A549 (cell line): ENCODE measurements around the gene PPP1R2. TPM values are rescaled to one million over a fixed set of nuclear protein-coding genes. Genes with fewer than 3 reads are reported as not detected.

Experiments
- ATAC-seq, 2 experiments: fragments of 200-7000 bp in 1 of 2; fragments of >200 bp in 1 of 2; cut with Nextera tagmentation in 1 of 2; cut with Tn5 transposase in 1 of 2; 3 replicates each; pipeline versions ENCODE4 v1.8.0 to v1.9.1; 2018 to 2020; ENCODE audit warnings: mild to moderate bottlenecking in 1 of 2, moderate library complexity in 1 of 2
- CTCF ChIA-PET: fragments of 300-600 bp; sonication (Branson Sonifier 250); formaldehyde crosslinking; extraction: SDS; loops from one replicate; lab custom pipeline; 2021; ENCODE audit warnings: antibody characterized with exemption, inconsistent platforms; lab: Yijun Ruan, JAX
- POLR2A ChIA-PET: fragments of 350-600 bp; formaldehyde crosslinking; extraction: SDS; loops from one replicate; lab custom pipeline; 2021; ENCODE audit warnings: antibody characterized with exemption, inconsistent platforms; lab: Yijun Ruan, JAX
- DNase-seq, 2 experiments: peaks; one replicate each; pipeline versions ENCODE4 v3.0.0 to v3.0.0-alpha.2; 2011 to 2016; ENCODE audit warnings: low read depth in 1 of 2, low spot score in 1 of 2
- FAIRE-seq: peaks from 2 replicates; lab custom pipeline; 2011; peaks lifted over from hg19 to GRCh38; lab: Jason Lieb, UNC
- H3K27ac ChIP-seq, 2 experiments: fragments of >200 bp; sonication (Bioruptor Twin); formaldehyde crosslinking; 3 replicates each; pipeline ENCODE4 v1.5.1; 2016 to 2017
- H3K4me1 ChIP-seq: fragments of >200 bp; sonication (Bioruptor Twin); formaldehyde crosslinking; 3 replicates; pipeline ENCODE4 v1.6.1; 2016
- H3K4me2 ChIP-seq: fragments of >200 bp; sonication (Bioruptor Twin); formaldehyde crosslinking; 3 replicates; pipeline ENCODE4 v1.6.1; 2016
- H3K4me3 ChIP-seq: fragments of >200 bp; sonication (Bioruptor Twin); formaldehyde crosslinking; 3 replicates; pipeline ENCODE4 v1.5.1; 2016
- H3K9me3 ChIP-seq: fragments of >200 bp; sonication (Bioruptor Twin); formaldehyde crosslinking; 3 replicates; pipeline ENCODE4 v1.6.1; 2016
- ATOH8 ChIP-seq: fragments of 250-450 bp; sonication (Bioruptor Pico); IDR thresholded peaks from 2 replicates; pipeline ENCODE4 v1.5.0; 2020; ENCODE audit warnings: low read depth, mild to moderate bottlenecking, moderate library complexity
- BCL3 ChIP-seq: fragments of >200 bp; sonication (Bioruptor Twin); formaldehyde crosslinking; IDR thresholded peaks from 3 replicates; pipeline ENCODE4 v1.6.1; 2016
- BHLHE40 ChIP-seq: IDR thresholded peaks from 2 replicates; pipeline ENCODE4 v1.6.1; 2012; ENCODE audit warnings: low read depth, low read length, inconsistent platforms
- CBX2 ChIP-seq: fragments of 200-600 bp; sonication (generic); IDR thresholded peaks from 2 replicates; pipeline ENCODE4 v1.6.1; 2016; ENCODE audit warnings: low read depth, mild to moderate bottlenecking, borderline replicate concordance
- CHD4 ChIP-seq: fragments of 200-600 bp; sonication (generic); IDR thresholded peaks from 2 replicates; pipeline ENCODE4 v1.6.1; 2016; ENCODE audit warnings: antibody characterized with exemption, mild to moderate bottlenecking, borderline replicate concordance
- E2F6 ChIP-seq: IDR thresholded peaks from 2 replicates; pipeline ENCODE4 v1.6.1; 2012; ENCODE audit warnings: low read depth, borderline replicate concordance
- EHF ChIP-seq: fragments of 250-450 bp; sonication (Bioruptor Pico); IDR thresholded peaks from 2 replicates; pipeline ENCODE4 v1.5.0; 2020; ENCODE audit warnings: mild to moderate bottlenecking
- FOSB ChIP-seq: fragments of 250-450 bp; sonication (Bioruptor Pico); IDR thresholded peaks from 2 replicates; pipeline ENCODE4 v1.5.0; 2020; ENCODE audit warnings: mild to moderate bottlenecking, moderate library complexity
- HEYL ChIP-seq: fragments of 250-450 bp; sonication (Bioruptor Pico); IDR thresholded peaks from 2 replicates; pipeline ENCODE4 v1.8.0; 2021; ENCODE audit warnings: mild to moderate bottlenecking, moderate library complexity
- HOXA7 ChIP-seq: fragments of 250-450 bp; sonication (Bioruptor Pico); IDR thresholded peaks from 2 replicates; pipeline ENCODE4 v1.5.0; 2020; ENCODE audit warnings: mild to moderate bottlenecking, moderate library complexity
- HOXB13 ChIP-seq: fragments of 250-450 bp; sonication (Bioruptor Pico); IDR thresholded peaks from 2 replicates; pipeline ENCODE4 v1.5.0; 2020; ENCODE audit warnings: low read depth, mild to moderate bottlenecking, moderate library complexity
- HOXB5 ChIP-seq: fragments of 250-450 bp; sonication (Bioruptor Pico); IDR thresholded peaks from 2 replicates; pipeline ENCODE4 v1.5.0; 2020; ENCODE audit warnings: mild to moderate bottlenecking, moderate library complexity
- JUN ChIP-seq, 2 experiments: fragments of >200 bp; sonication (Bioruptor Twin); formaldehyde crosslinking; IDR thresholded peaks; 2 replicates in 1 of 2; 3 replicates in 1 of 2; pipeline ENCODE4 v1.6.1; 2016 to 2017
- MAFK ChIP-seq: fragments of 450-650 bp; IDR thresholded peaks from 2 replicates; pipeline ENCODE4 v1.6.1; 2014; ENCODE audit not compliant: partially characterized antibody
- NR3C1 ChIP-seq: fragments of >200 bp; sonication (Bioruptor Twin); formaldehyde crosslinking; IDR thresholded peaks from 3 replicates; pipeline ENCODE4 v1.6.1; 2017
- POLR2A ChIP-seq: IDR thresholded peaks from 2 replicates; pipeline ENCODE4 v1.6.1; 2012; ENCODE audit warnings: mild to moderate bottlenecking, low read length
- RCOR1 ChIP-seq: fragments of 150-350 bp; IDR thresholded peaks from 2 replicates; pipeline ENCODE4 v1.6.1; 2014; ENCODE audit warnings: antibody characterized with exemption, low read length, low read depth
- RNF2 ChIP-seq: fragments of 200-600 bp; sonication (generic); IDR thresholded peaks from 2 replicates; pipeline ENCODE4 v1.6.1; 2016; ENCODE audit warnings: low read depth, mild to moderate bottlenecking, antibody characterized with exemption, moderate library complexity, borderline replicate concordance
- SMC3 ChIP-seq: fragments of >200 bp; sonication (Bioruptor Twin); formaldehyde crosslinking; IDR thresholded peaks from 3 replicates; pipeline ENCODE4 v1.6.1; 2018; ENCODE audit warnings: inconsistent platforms
- TFCP2L1 ChIP-seq: fragments of 250-450 bp; sonication (Bioruptor Pico); IDR thresholded peaks from 2 replicates; pipeline ENCODE4 v1.5.0; 2021; ENCODE audit warnings: mild to moderate bottlenecking
- ZFP36 ChIP-seq: fragments of 450-650 bp; IDR thresholded peaks from 2 replicates; pipeline ENCODE4 v1.6.1; 2014; ENCODE audit warnings: borderline replicate concordance; ENCODE audit not compliant: partially characterized antibody
- ZNF302 ChIP-seq: fragments of 250-450 bp; sonication (Bioruptor Pico); IDR thresholded peaks from 2 replicates; pipeline ENCODE4 v1.9.0; 2021; ENCODE audit warnings: inconsistent platforms, mild to moderate bottlenecking, moderate library complexity
- ZSCAN20 ChIP-seq: fragments of 250-450 bp; sonication (Bioruptor Pico); IDR thresholded peaks from 2 replicates; pipeline ENCODE4 v1.8.0; 2022; ENCODE audit warnings: mild to moderate bottlenecking, moderate library complexity
- WGBS: methylation state at CpG from one replicate; pipeline ENCODE4 v1.1.6; 2017; ENCODE audit errors: missing lambda C conversion rate; 5-methylcytosine and 5-hydroxymethylcytosine counted together
- polyA plus RNA-seq, 4 experiments: library from polyadenylated mRNA; depleted of rRNA in 3 of 4; stranded (reverse); fragments of >200 nt; fragmentation: RNase III in 1 of 4; extraction: RNeasy Plus Mini Kit Qiagen cat#74134 plus additional on column Dnase treatment in 1 of 4; gene quantifications; 2 replicates in 3 of 4; 3 replicates in 1 of 4; pipeline ENCODE4 v1.2.3, GENCODE V29; 2011 to 2017

The PPP1R2 gene
- polyA plus RNA-seq, 2 of the 4 experiments (the other 2 are of a cell fraction), result 13.4 to 47.3 TPM

GRCh38 chr3:195551381-195551978 lies 8.4 kb upstream of the PPP1R2 start:
- 51% methylated on average over 7 of the region's 7 CpGs for WGBS
- Histone ChIP-seq H3K9me3 (no peaks in the 10 kb centered on the region), H3K4me2 (no peak overlapping the region), H3K27ac (no peak overlapping the region), H3K4me1 (peaks cover 3% of the 10 kb centered on the region; the same call in 2 of the 3 replicates), H3K4me3 (no peak overlapping the region)
- CTCF ChIA-PET, result interaction anchor here (1.1 to 1.5 kb wide), 2 partner anchors 9 to 291 kb away, joined by 3 to 4 read pairs; no protein-coding TSS in a partner anchor
- no peak for DNase-seq
- POLR2A ChIA-PET, result no interaction called here
- no peak for ATAC-seq
- TF ChIP-seq FOSB (CRISPR knock-in tag), result no peak
- TF ChIP-seq RCOR1, result no peak
- TF ChIP-seq ZNF302 (CRISPR knock-in tag), result no peak
- FAIRE-seq, result no peak

GRCh38 chr3:195550723-195551122 lies 7.6 kb upstream of the PPP1R2 start:
- TF ChIP-seq JUN (IDR thresholded peaks at IDR 0.05) (no peak), BCL3 (no peak), HOXB5 (no peak), ZFP36 (no peak), POLR2A (no peak), NR3C1 (no peak), ZSCAN20 (CRISPR knock-in tag) (no peak), ATOH8 (CRISPR knock-in tag) (no peak), CBX2 (no peak), BHLHE40 (no peak), HOXB13 (no peak), HEYL (CRISPR knock-in tag) (no peak), HOXA7 (CRISPR knock-in tag) (no peak), CHD4 (no peak)
- peaks cover 10% of the 10 kb centered on the region; the same call in 2 of the 3 replicates for H3K4me1 ChIP-seq
- no peak for FAIRE-seq
- H3K27ac ChIP-seq, result no peak overlapping the region
- no peak for DNase-seq
- 84% methylated on average over 4 of the region's 4 CpGs for whole genome bisulfite sequencing
- H3K4me3 ChIP-seq, result no peak overlapping the region
- no peak for ATAC-seq
- H3K4me2 ChIP-seq, result no peak overlapping the region
- POLR2A ChIA-PET, result no interaction called here
- CTCF ChIA-PET, result interaction anchor here (1.5 kb wide), 1 partner anchor 10 kb away, joined by 4 read pairs; no protein-coding TSS in a partner anchor
- H3K9me3 ChIP-seq, result no peaks in the 10 kb centered on the region

GRCh38 chr3:195549931-195550519 lies 6.9 kb upstream of the PPP1R2 start:
- H3K4me2 ChIP-seq, result no peak overlapping the region
- no peaks in the 10 kb centered on the region for H3K9me3 ChIP-seq
- TF ChIP-seq CBX2 (no peak), MAFK (no peak), RNF2 (no peak), E2F6 (no peak), TFCP2L1 (CRISPR knock-in tag) (no peak), BCL3 (no peak), SMC3 (no peak), ZNF302 (CRISPR knock-in tag) (no peak), EHF (CRISPR knock-in tag) (no peak)
- no peak overlapping the region for H3K4me3 ChIP-seq
- no peak for ATAC-seq
- FAIRE-seq, result no peak
- H3K27ac ChIP-seq, result no peak overlapping the region
- 80% methylated on average over 9 of the region's 9 CpGs for WGBS
- H3K4me1 ChIP-seq, result peaks cover 11% of the 10 kb centered on the region; the same call in 2 of the 3 replicates
- POLR2A ChIA-PET, result no interaction called here
- CTCF ChIA-PET, result interaction anchor here (1.5 kb wide), 1 partner anchor 11 kb away, joined by 4 read pairs; no protein-coding TSS in a partner anchor
- no peak for DNase-seq
